Panc1 (cell line): Measurements from ENCODE around the gene BABAM2. TPM values are rescaled to one million over a fixed set of nuclear protein-coding genes. Genes with fewer than 3 reads are reported as not detected.

ENCODE experiments used
- ATAC-seq: fragments of 200-7000 bp; cut with Tn5 transposase; 2 replicates; pipeline ENCODE4 v1.9.1; 2020; ENCODE audit warnings: mild to moderate bottlenecking, moderate library complexity
- BruUV-seq: library from RNA; stranded (reverse); fragments of 400-500 nt; replicated peaks from 2 replicates; lab custom pipeline; 2021; lab: Mats Ljungman, UMichigan
- CTCF ChIA-PET: fragments of 300-600 bp; sonication (Branson Sonifier 250); formaldehyde crosslinking; loops from one replicate; lab custom pipeline; 2022; ENCODE audit warnings: antibody characterized with exemption; lab: Charles Lee
- POLR2A ChIA-PET: fragments of 300-600 bp; sonication (Branson Sonifier 250); formaldehyde crosslinking; loops from one replicate; lab custom pipeline; 2022; ENCODE audit warnings: antibody characterized with exemption; lab: Charles Lee
- DNase-seq: peaks from one replicate; pipeline ENCODE4 v3.0.0-alpha.2; 2010; ENCODE audit warnings: low read depth, low spot score
- H3K27ac ChIP-seq: 2 replicates; pipeline ENCODE4 v1.5.1; 2011; ENCODE audit warnings: mild to moderate bottlenecking, low read length, inconsistent platforms
- H3K27me3 ChIP-seq: fragments of 200-500 bp; sonication (Bioruptor generic); 2 replicates; pipeline ENCODE4 v1.6.0; 2014; ENCODE audit warnings: low read length, inconsistent platforms; ENCODE audit not compliant: control insufficient read depth, insufficient read depth
- H3K36me3 ChIP-seq: fragments of 200-500 bp; sonication (Bioruptor generic); 2 replicates; pipeline ENCODE4 v1.5.1; 2014; ENCODE audit warnings: inconsistent platforms, mild to moderate bottlenecking, low read length, moderate library complexity; ENCODE audit not compliant: control insufficient read depth, insufficient read depth
- H3K4me1 ChIP-seq: 2 replicates; pipeline ENCODE4 v1.5.1; 2011; ENCODE audit warnings: inconsistent platforms, mild to moderate bottlenecking, low read length, moderate library complexity; ENCODE audit not compliant: control insufficient read depth, insufficient read depth
- H3K4me3 ChIP-seq, 2 experiments: 2 replicates each; pipeline ENCODE4 v1.5.1; 2011 to 2012; ENCODE audit warnings: low read depth in 2 of 2, low read length in 2 of 2, mild to moderate bottlenecking in 2 of 2, inconsistent platforms in 1 of 2, moderate library complexity in 1 of 2
- H3K9me3 ChIP-seq: fragments of 200-500 bp; sonication (Bioruptor generic); 2 replicates; pipeline ENCODE4 v1.5.1; 2014; ENCODE audit warnings: low read depth, mild to moderate bottlenecking, inconsistent platforms, low read length, moderate library complexity; ENCODE audit not compliant: control insufficient read depth, insufficient read depth
- POLR2AphosphoS5 ChIP-seq: IDR thresholded peaks from 2 replicates; pipeline ENCODE4 v1.6.1; 2012; ENCODE audit warnings: mild to moderate bottlenecking, low read depth, low read length, moderate library complexity
- SIN3A ChIP-seq: IDR thresholded peaks from 2 replicates; pipeline ENCODE4 v1.6.1; 2012; ENCODE audit warnings: low read depth, mild to moderate bottlenecking, low read length, moderate library complexity, borderline replicate concordance; ENCODE audit not compliant: insufficient read depth
- TCF7L2 ChIP-seq: IDR thresholded peaks from 2 replicates; pipeline ENCODE4 v1.6.1; 2011; ENCODE audit warnings: mild to moderate bottlenecking, low read depth, low read length, inconsistent platforms
- in situ Hi-C: cut with HindIII; loops from 2 replicates; pipeline ENCODE4 v1.10.0; 2016; ENCODE audit warnings: low sequenced_read_pairs, low pct_unique_long_range_greater_than_20kb
- intact Hi-C: fragments of 100-400 bp; cut with micrococcal nuclease; formaldehyde crosslinking; loops from one replicate; pipeline ENCODE4 v1.10.0; 2022; ENCODE audit not compliant: unreplicated experiment
- total RNA-seq: library from RNA; stranded (reverse); gene quantifications from one replicate; pipeline ENCODE4 v1.2.1, GENCODE V29; 2021; ENCODE audit not compliant: unreplicated experiment
- TF ChIP-seq, protein P1 (sequence below): fragments of 450-650 bp; IDR thresholded peaks from 2 replicates; pipeline ENCODE4 v1.5.1; 2017; ENCODE audit warnings: mild to moderate bottlenecking
- TF ChIP-seq, protein P2 (sequence below), 2 experiments: IDR thresholded peaks; 2 replicates each; pipeline ENCODE4 v1.6.1; 2011 to 2012; ENCODE audit warnings: low read depth in 2 of 2, control low read depth in 1 of 2, low read length in 1 of 2, mild to moderate bottlenecking in 1 of 2, moderate library complexity in 1 of 2; ENCODE audit not compliant: insufficient read depth in 1 of 2

The BABAM2 gene
- total RNA-seq, 1 experiment from 2014 or later, result 31.2 TPM

DNA sequence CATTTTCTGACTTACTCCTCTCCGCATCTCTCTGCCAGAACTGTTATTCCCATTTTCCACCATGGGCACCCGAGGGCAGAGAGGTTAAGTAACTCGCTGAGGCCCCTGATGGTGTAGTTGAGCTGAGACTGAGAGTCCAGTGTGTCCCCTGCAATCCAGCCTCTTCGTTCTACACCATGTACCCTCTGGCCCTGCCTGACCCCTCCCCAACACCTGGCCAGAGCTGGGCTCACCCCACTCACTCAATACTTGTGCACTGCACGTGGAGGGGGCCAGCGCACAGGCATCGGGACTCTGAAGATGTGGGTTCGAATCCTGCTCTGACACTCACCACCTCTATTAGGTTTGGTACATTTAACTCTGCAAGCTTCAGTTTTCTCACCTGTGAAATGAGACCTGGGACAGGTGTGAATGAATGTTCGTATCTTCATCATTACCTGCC lies 477.8 kb downstream of the BABAM2 start:
- DNase-seq, result no peak
- H3K9me3 ChIP-seq, result no peaks in the 10 kb centered on the region
- POLR2A ChIA-PET, result no interaction called here
- no peak for ATAC-seq
- no TSS peak for BruUV-seq
- no peaks in the 10 kb centered on the region; the same call in 1 of the 2 replicates for H3K4me1 ChIP-seq
- intact Hi-C loops (no loop called here), in situ Hi-C loops (no loop called here)
- H3K4me3 ChIP-seq, result no peak overlapping the region
- CTCF ChIA-PET, result no interaction called here
- H3K36me3 ChIP-seq, result no peaks in the 10 kb centered on the region
- H3K27me3 ChIP-seq, result no peaks in the 10 kb centered on the region
- TF ChIP-seq, protein P1, sequence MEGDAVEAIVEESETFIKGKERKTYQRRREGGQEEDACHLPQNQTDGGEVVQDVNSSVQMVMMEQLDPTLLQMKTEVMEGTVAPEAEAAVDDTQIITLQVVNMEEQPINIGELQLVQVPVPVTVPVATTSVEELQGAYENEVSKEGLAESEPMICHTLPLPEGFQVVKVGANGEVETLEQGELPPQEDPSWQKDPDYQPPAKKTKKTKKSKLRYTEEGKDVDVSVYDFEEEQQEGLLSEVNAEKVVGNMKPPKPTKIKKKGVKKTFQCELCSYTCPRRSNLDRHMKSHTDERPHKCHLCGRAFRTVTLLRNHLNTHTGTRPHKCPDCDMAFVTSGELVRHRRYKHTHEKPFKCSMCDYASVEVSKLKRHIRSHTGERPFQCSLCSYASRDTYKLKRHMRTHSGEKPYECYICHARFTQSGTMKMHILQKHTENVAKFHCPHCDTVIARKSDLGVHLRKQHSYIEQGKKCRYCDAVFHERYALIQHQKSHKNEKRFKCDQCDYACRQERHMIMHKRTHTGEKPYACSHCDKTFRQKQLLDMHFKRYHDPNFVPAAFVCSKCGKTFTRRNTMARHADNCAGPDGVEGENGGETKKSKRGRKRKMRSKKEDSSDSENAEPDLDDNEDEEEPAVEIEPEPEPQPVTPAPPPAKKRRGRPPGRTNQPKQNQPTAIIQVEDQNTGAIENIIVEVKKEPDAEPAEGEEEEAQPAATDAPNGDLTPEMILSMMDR, result no peak
- TF ChIP-seq SIN3A, result no peak
- TF ChIP-seq, protein P2, sequence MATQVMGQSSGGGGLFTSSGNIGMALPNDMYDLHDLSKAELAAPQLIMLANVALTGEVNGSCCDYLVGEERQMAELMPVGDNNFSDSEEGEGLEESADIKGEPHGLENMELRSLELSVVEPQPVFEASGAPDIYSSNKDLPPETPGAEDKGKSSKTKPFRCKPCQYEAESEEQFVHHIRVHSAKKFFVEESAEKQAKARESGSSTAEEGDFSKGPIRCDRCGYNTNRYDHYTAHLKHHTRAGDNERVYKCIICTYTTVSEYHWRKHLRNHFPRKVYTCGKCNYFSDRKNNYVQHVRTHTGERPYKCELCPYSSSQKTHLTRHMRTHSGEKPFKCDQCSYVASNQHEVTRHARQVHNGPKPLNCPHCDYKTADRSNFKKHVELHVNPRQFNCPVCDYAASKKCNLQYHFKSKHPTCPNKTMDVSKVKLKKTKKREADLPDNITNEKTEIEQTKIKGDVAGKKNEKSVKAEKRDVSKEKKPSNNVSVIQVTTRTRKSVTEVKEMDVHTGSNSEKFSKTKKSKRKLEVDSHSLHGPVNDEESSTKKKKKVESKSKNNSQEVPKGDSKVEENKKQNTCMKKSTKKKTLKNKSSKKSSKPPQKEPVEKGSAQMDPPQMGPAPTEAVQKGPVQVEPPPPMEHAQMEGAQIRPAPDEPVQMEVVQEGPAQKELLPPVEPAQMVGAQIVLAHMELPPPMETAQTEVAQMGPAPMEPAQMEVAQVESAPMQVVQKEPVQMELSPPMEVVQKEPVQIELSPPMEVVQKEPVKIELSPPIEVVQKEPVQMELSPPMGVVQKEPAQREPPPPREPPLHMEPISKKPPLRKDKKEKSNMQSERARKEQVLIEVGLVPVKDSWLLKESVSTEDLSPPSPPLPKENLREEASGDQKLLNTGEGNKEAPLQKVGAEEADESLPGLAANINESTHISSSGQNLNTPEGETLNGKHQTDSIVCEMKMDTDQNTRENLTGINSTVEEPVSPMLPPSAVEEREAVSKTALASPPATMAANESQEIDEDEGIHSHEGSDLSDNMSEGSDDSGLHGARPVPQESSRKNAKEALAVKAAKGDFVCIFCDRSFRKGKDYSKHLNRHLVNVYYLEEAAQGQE (IDR thresholded peaks at IDR 0.05; ENCODE audit: insufficient read depth in 1 of 2, low read depth in 2 of 2, low read length in 1 of 2), result no peak
- TF ChIP-seq POLR2AphosphoS5, result no peak
- TF ChIP-seq TCF7L2, result no peak
- H3K27ac ChIP-seq, result no peak overlapping the region

DNA sequence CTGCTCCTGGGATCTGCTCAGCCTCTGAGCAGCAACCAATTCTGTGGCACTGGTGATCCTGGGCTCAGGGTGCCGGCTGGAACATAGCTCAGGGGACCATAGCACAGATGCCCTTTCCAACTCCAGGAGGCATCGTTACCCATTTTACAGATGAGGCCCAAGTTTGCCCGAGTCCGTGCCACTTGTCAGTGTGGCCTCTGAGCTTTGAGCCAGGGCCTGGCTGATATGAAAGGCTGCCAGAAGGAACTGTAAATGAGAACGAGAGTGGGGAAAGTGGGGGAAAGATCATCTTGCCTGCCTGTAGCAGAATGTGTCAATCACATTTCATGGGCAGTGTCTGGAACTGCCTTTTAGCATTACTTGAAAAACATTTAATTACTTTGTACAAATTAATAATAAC lies 478.8 kb downstream of the BABAM2 start:
- TF ChIP-seq, protein P1, result no peak
- TF ChIP-seq TCF7L2 (no peak), SIN3A (no peak), POLR2AphosphoS5 (no peak)
- TF ChIP-seq, protein P2 (IDR thresholded peaks at IDR 0.05; ENCODE audit: insufficient read depth in 1 of 2, low read depth in 2 of 2, low read length in 1 of 2), result no peak
- BruUV-seq, result no TSS peak
- CTCF ChIA-PET, result no interaction called here
- DNase-seq (no peak), ATAC-seq (no peak)
- H3K9me3 ChIP-seq, result no peaks in the 10 kb centered on the region
- H3K4me1 ChIP-seq, result no peaks in the 10 kb centered on the region; the same call in 1 of the 2 replicates
- in situ Hi-C loops (no loop called here), intact Hi-C loops (no loop called here)
- no peak overlapping the region for H3K27ac ChIP-seq
- no peaks in the 10 kb centered on the region for H3K36me3 ChIP-seq
- POLR2A ChIA-PET, result no interaction called here
- H3K27me3 ChIP-seq, result no peaks in the 10 kb centered on the region
- no peak overlapping the region for H3K4me3 ChIP-seq
